Medulla oblongata (tissue), 1 donor: ENCODE results near the gene TBC1D5.
"Not testable (repeated sequence)": the region's sequence is repeated elsewhere in the genome, so short reads cannot be mapped to it uniquely, and the experiment has no call there.

Experiments used
- DNase-seq: peaks from one replicate; pipeline ENCODE4 v3.0.0-alpha.2; 2015; ENCODE audit errors: extremely low spot score

Gene TBC1D5

DNA sequence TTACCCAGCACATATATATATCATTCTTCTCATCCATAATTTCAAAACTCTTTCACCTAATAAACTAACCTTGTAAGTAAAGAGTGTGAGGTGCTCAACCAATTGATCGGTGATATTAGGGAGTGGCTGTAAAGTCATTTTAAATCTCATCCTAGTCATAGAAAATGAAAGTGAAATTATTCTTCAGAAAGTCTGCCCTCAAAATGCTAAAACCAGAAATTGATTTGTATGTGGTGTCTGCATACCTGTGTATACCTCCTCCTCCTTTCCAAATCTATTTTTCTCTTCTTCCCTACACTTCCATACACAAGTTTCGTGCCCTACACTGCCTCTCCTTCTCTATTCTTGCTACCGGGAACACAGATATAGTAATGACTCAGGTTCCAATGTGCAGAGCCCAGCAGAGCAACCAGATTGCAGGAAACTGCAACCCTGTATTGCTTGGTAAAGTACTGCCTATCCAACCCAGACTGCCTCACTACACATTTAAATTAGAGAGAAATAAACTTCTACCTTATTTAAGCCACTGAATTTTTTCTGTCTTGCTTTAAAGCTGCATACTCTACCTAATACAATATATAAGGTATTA lies 7.4 kb upstream of the TBC1D5 start:
- DNase-seq = no peak

GRCh38 chr3:17749281-17749680 lies 6.8 kb upstream of the TBC1D5 start:
- DNase-seq = no peak

DNA sequence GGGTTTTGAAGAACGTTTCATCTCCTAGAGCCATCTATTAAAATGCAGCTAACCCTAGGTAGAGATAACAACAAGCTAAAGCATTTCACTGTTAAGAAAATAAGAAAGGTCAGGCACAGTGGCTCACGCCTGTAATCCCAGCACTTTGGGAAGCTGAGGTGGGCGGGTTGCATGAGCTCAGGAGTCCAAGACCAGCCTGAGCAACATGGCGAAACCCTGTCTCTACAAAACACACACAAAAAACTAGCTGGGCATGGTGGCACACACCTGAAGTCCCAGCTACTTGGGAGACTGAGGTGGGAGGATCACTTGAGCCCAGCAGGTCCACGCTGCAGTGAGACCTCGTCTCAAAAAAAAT lies 5.4 kb upstream of the TBC1D5 start:
- DNase-seq = no peak

DNA sequence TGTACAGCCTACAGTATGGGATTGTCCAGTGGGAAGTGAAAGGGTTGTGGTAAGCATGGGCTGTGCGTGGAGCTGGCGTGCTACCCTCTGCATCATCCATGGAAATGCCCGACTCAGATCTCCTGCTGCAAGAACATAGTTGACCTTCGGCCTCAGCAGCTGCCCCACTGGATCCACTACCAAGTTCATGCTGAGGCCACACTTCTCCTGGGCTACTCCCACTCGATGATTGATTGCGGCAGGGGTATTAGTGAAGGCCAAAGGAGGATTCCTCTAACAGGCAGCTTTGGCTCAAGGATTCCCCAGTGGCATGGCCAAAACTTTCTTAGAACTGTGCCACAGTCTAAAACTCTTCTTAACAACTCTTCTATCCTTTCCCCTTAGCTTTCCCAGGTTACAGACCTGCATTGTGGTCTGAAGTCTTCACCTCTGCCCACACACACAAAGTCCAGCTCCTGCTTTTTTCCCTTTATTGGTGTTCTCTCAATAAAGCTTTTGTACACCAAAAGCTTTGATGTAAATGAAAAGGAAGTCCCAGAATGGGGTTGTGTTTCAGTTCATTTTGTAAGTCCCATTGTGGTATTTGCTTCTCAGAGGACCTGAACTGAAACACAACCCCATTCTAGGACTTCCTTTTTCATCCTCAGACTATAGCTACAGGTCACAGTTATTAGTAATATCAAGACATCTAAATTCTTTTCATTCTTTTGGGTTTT lies 4.9 kb upstream of the TBC1D5 start:
- DNase-seq = peak; percentile 41

DNA sequence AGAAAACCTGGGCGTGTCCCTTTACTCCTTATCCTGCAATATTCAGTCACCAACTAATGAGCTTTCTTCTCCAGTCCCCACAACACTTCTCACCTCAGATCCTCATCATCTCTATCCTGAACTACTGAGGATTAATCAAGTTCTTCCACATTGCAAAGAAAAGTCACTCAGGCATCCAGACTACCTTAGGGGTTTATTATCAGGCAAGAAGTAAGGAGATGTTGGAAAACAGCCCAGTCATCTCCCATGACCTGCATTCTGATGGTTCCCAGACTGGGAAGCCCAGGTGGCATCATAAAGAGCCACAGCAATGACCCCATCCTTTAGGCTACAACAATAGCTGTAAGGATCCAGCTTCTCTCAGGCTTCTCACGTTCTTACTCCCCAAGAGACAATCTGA lies 3.5 kb upstream of the TBC1D5 start:
- DNase-seq = no peak

DNA sequence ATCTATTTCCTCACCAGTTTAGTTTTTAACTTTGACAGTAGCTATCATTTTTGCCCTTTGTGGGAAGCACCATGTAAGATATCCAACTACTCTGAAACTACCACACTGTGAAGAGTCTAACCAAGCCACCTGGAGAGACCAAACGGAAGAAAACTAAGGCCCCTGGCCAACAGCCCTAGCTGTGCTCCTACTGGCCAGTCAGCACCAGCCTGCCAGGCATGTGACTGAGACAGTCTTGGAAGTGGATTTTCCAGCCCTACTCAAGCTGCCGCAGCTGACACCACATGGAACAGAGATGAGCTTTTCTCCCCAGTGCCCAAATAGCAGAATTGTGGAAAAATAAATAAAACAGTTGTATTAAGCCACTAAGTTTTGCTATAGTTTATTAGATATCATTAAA lies 2.9 kb upstream of the TBC1D5 start:
- peak; percentile 21 for DNase-seq

GRCh38 chr3:17744693-17745092 lies 2.3 kb upstream of the TBC1D5 start:
- DNase-seq = no peak

GRCh38 chr3:17743658-17743995 lies 1.2 kb upstream of the TBC1D5 start:
- DNase-seq = no peak

DNA sequence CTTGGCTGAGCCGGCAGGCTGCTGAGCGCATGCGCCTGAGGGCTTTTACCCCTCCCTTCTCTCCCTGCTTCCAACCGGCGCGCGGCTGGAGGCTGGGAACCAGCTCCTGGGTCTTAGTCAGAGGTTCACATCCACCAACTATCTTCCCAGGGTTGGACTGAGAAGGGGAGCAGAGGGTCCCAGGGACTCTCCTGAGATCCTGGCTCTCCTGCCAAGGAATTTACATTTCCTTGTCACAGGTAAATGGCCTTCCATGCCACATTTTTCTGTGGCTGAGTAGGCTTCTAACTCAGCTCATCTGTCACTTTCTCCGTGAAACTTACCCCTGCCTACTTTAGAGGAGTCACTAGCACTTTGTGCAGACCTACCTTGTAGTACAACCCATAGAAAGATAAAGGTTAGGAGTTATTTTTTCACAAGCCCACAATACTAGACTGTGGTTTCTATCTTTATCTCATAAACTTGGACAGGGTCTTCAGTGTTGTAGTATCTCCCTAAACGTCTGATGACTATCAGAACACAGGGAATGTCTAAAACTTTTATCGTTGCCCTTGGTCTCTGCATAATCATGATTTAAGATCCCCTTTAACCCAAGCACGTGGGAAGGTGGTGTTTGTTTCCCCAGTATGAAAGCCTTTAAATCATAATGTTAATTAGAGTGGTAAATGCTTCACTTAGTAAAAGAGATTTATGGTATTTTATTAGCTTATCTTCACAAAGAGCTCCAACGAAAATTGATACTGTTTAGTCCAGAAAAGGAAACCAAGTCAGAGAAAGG lies 638 bp upstream of the TBC1D5 start:
- DNase-seq = no peak

GRCh38 chr3:17741621-17742101 lies 770 bp downstream of the TBC1D5 start:
- peak; percentile 83 for DNase-seq

DNA sequence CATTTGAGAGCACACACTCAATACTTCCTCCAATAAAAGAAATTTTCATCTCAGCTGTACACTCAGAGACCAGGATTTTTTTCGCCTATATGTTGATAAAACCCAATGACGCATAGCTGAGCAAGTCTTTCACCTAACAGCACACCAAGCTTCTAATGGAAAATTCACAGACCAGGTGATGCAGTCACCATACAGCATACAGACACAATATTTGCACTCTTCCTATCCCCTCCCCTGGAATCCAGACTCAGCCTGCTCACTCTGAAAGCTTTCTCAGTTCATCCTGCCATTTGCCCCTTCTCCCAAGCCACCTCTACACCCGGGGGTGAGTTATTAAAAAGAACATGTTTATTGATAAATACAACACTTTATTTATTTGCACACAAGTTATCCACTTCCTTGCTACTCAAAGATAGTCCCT lies 1.7 kb downstream of the TBC1D5 start:
- DNase-seq = peak; percentile 15

DNA sequence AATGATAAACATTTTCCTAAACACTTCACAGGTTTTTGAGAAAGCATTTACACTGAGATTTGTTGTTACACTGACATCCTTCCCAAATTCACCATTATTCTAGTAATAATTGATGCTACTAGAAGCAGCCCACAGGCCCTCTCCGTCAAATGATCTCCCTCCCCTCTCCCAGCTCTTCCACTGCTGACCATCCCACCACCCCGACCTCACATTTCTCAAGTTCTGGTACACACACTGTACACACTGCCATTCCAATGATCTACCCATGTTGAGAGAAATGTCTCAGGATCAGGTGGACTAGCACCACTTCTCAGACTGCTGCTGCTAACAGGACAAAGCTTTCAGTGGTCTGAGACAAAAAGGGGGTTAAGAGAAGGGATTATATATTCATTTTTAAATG lies 3.5 kb downstream of the TBC1D5 start:
- no peak for DNase-seq

- DNase-seq = no peak
Observed at GRCh38 chr3:17738219-17738618, 4.2 kb downstream of the TBC1D5 start.

DNA sequence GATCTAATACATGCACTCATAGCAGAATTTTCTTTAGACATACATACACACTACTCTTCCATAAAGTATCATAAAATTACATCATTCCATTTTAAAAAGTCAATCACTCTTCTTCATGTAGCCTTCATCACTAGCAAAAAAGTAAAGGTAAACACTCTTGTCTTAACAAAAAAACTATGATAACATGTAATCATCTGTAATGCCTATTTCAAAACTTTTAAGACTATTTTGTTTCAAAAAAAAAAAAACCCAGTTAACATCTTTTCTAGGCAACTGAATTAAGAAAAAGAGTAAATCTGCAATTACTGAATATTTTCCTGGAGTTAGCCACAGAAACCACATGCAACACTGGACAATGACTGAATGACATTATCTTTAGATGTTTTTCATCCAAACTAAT lies 4.8 kb downstream of the TBC1D5 start:
- no peak for DNase-seq

- DNase-seq = not testable (repeated sequence)
Observed at GRCh38 chr3:17735362-17735761, 7.1 kb downstream of the TBC1D5 start.

DNA sequence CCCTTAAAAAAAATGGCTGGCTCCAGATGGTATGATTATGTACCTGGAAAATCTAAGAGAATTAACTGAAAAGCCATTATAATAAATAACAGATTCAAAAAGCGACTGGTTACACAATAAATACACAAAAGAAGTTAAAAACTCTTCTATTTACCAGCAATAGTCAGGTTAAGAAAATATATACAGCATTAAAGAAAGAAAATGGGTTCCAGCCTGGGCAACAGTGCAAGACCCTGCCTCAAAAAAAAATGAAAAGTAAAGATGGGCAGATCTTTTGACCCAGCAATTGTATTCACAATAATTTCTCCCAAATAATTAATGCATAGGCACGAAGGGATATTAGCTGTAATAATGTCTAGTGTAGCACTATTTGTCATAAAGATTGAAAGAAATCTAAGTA lies 8.7 kb downstream of the TBC1D5 start:
- DNase-seq = no peak

DNA sequence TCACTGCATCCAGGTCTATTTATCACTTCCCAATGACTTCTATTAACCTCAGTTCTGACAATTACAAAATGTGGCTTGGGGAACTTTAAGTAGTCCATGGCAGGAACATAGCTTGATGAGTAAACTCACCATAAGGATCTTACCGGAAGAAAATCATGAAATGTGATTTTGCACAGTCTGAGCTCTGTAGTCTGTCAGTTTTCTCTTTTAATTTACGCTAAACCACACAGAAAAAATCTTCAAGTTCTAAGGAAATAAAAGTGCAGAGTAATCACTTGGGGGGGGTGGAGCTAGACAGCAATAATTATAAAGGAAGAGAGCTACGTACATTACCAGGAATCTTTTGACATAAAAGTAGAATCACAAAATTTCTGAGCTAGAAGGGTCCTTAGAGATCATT lies 9.2 kb downstream of the TBC1D5 start:
- DNase-seq = no peak

GRCh38 chr3:17730318-17730967 lies 12.0 kb downstream of the TBC1D5 start:
- DNase-seq = no peak

DNA sequence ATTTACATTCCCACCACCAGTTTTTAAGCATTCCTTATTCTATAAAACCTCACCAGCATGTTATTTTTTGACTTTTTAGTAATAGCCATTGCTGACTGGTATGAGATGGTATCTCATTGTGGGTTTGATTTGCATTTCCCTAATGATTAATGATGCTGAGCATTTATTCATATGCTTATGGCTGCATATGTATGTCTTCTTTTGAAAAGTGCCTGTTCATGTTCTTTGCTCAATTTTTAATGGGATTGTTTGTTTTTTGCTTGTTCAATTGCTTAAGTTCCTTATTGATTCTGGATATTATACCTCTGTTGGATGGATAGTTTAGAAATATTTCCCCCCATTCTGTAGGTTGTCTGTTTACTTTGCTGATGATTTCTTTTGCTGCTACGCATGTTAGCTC lies 16.1 kb downstream of the TBC1D5 start:
- DNase-seq = no peak

GRCh38 chr3:17725844-17726243 lies 16.6 kb downstream of the TBC1D5 start:
- not testable (repeated sequence) for DNase-seq

GRCh38 chr3:17724948-17725347 lies 17.5 kb downstream of the TBC1D5 start:
- DNase-seq = no peak

DNA sequence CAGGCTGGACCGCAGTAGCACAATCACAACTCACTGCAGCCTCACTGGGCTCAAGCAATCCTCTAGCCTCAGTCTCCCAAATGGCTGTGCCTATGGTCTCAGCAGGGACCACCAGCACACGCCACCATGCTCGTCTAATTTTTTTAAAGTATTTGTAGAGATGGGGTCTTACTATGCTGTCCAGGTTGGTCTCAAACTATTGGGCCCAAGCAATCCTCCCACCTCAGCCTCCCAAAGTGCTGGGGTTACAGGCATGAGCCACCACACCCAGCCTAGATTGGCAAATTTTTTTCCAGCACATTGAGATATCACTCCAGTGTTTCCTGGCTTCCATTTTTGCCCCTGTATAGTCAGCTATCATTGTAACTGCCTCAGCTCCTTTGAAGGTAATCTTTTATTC lies 18.3 kb downstream of the TBC1D5 start:
- DNase-seq = no peak

- no peak for DNase-seq
Observed at GRCh38 chr3:17717411-17717810, 25.0 kb downstream of the TBC1D5 start.
